ENCODE measurements around the gene LENG1.

DNA sequence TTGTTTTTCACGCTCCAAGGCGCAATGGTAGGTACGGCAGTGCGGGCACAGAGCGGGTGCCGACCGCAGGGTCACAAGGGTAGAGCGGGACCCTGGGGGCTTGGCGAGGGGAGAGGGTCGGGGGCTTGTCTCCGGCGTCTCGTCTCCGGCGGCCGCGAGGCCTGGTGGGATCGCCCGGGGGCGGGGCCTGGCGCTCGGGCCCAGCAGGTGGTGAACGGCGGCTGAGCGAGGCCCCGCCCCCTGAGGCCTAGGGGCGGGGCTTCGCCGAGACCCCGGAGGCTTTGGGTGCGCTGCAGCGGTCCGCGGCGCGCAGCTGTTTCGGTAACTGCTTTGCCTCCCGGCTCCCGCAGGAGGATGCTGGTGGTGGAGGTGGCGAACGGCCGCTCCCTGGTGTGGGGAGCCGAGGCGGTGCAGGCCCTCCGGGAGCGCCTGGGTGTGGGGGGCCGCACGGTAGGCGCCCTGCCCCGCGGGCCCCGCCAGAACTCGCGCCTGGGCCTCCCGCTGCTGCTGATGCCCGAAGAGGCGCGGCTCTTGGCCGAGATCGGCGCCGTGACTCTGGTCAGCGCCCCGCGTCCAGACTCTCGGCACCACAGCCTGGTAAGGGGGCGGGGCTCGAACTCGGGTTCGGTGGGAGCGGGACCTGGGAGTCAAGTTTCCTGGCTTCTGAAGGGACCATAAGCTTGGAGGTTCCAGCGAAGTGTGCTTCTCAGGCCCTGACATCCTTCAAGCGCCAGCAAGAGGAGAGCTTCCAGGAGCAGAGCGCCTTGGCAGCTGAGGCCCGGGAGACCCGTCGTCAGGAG, 31.7 kb upstream of the LENG1 start, which contains the start of gene TSEN34:
- TF ChIP-seq EZH2 (IDR thresholded peaks at IDR 0.05; ENCODE audit: borderline replicate concordance, low read depth, low read length, severe bottlenecking): no peak
- TF ChIP-seq, protein P1, sequence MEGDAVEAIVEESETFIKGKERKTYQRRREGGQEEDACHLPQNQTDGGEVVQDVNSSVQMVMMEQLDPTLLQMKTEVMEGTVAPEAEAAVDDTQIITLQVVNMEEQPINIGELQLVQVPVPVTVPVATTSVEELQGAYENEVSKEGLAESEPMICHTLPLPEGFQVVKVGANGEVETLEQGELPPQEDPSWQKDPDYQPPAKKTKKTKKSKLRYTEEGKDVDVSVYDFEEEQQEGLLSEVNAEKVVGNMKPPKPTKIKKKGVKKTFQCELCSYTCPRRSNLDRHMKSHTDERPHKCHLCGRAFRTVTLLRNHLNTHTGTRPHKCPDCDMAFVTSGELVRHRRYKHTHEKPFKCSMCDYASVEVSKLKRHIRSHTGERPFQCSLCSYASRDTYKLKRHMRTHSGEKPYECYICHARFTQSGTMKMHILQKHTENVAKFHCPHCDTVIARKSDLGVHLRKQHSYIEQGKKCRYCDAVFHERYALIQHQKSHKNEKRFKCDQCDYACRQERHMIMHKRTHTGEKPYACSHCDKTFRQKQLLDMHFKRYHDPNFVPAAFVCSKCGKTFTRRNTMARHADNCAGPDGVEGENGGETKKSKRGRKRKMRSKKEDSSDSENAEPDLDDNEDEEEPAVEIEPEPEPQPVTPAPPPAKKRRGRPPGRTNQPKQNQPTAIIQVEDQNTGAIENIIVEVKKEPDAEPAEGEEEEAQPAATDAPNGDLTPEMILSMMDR (IDR thresholded peaks at IDR 0.05; ENCODE audit: borderline replicate concordance, extremely low read depth, low read length, poor library complexity, severe bottlenecking): no peak

All from DND-41 (cell line).